Measurements from ENCODE around the gene H2AZ2.
A peak's percentile ranks its signal among the peaks of the same experiment; 100 is the strongest.
"Not testable (repeated sequence)": the region's sequence is repeated elsewhere in the genome, so short reads cannot be mapped to it uniquely, and the experiment has no call there.

The H2AZ2 gene

DNA sequence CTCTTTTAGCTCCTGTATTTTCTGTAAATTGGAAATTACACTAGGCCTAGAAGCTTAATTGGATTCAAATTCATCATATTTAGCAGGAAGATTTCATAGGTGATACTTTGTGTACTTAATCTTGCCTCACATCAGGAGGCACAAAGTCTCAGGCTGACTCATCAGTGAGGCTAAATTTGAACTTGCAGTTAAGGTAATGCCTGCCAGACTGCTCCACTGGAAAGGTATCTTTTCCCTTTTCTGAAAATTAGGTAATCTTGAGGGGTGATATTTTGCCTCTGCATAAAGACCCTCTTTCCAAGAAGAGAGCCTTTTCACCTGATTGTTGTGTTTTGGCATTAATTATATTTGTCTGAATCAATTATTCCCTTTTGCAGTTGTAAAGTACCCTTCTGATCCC is 36.8 kb downstream of the H2AZ2 start:
- DNase-seq: no peak

DNA sequence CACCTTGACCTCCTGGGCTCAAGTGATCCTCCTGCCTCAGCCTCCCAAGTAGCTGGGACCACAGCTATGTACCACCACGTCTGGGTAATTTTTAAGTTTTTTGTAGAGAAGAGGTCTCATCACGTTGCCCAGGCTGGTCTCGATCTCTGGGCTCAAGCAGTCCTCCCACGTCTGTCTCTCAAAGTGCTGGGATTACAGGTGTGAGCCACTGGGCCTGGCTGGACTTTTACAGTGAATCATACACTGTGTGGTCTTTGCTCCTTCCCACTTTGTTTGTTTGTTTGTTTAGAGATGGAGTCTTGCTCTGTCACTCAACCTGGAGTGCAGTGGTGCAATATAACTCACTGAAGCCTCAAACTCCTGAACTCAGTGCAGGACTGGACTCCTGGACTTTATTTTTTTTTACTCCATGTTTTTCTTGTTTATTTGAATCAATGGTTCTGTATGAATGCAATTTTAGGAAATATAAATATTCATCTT is 38.9 kb downstream of the H2AZ2 start:
- no peak for DNase-seq

DNA sequence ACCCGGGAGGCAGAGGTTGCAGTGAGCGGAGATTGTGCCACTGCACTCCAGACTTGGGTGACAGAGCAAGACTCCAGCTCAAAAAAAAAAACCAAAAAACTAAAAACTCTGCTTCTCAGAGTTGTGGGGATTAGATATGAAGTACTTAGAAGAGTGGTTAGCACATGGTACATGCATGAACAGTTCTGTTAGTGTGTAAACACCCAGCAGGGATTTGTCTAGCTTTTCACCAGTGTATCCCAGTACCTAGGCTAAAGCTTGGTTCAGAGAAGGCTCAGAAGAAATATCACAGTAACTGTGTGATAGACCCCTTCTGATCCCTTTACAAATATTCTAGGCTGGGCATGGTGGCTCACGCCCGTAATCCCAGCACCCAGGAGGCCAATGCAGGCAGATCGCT is 41.9 kb downstream of the H2AZ2 start:
- DNase-seq: no peak

DNA sequence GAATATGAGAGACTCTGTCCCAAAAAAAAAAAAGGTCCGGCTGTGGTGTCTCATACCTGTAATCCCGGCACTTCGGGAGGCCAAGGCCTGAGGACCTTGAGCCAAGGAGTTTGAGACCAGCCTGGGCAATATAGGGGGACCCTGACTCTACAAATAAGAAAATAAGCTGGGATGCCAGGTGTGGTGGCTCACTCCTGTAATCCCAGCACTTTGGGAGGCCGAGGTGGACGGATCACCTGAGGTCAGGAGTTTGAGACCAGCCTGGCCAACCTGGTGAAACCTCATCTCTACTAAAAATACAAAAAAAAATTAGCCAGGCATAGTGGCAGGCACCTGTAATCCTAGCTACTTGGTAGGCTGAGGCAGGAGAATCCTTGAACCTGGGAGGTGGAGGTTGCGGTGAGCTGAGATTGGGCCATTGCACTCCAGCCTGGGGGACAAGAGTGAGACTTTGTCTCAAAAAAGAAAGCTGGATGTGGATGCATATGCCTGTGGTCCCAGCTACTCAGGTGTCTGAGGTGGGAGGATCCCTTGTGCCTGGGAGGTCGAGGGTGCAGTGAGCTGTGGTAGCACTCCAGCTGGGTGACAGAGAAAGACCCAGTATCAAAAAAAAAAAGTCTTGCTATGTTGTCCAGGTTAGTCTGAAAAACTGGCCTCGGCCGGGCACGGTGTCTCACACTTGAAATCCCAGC is 43.9 kb downstream of the H2AZ2 start:
- DNase-seq: peak; percentile 37

DNA sequence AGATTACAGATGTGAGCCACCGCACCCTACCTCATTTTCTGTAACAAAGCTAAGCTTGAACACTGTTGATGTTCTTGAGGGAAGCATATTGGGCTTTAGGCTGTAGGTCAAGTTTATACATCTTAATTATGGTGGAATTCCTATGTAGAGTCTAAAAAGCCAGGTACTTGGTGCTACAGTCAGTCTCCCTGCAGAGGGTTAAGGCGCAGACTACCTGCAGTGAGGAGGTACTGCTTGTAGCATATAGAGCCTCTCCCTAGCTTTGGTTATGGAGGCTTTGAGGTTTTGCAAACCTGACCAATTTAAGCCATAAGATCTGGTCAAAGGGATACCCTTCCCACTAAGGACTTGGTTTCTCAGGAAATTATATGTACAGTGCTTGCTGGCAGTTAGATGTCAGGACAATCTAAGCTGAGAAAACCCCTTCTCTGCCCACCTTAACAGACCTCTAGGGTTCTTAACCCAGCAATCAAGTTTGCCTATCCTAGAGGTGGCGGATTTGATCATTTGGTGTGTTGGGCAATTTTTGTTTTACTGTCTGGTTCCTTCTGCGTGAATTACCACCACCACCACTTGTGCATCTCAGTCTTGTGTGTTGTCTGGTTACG is 45.4 kb downstream of the H2AZ2 start:
- DNase-seq: no peak

DNA sequence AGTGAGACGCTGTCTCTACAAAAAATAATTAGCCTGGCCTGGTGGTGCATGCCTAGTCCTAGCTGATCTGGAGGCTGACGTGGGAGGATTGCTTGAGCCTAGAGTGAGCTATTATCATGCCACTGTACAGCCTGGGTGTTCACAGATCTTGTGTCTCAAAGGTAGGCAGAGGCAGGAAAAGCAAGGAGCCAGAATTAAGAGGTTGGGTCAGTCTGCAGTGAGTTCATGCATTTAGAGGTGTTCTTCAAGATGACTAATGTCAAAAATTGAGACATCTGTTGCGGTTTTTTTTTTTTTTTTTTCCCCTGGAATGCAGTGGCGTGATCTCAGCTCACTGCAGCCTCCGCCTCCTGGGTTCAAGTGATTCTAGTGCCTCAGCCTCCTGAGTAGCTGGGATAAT is 46.0 kb downstream of the H2AZ2 start:
- DNase-seq: peak; percentile 12

DNA sequence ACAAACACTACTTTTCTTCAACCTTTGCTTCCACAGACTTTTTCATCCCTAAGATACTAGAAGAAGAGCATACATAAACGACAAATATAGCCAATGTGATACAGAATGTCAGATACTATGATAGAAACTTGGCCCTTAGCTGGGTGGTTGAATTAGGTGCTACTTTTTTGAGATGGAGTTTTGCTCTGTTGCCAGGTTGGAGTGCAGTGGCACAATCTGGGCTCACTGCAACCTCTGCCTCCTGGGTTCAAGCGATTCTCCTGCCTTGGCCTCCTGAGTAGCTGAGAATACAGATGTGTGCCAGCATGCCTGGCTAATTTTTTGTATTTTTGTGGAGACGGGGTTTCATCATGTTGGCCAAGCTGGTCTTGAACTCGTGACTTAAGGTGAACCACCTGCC is 47.9 kb downstream of the H2AZ2 start:
- DNase-seq: no peak

DNA sequence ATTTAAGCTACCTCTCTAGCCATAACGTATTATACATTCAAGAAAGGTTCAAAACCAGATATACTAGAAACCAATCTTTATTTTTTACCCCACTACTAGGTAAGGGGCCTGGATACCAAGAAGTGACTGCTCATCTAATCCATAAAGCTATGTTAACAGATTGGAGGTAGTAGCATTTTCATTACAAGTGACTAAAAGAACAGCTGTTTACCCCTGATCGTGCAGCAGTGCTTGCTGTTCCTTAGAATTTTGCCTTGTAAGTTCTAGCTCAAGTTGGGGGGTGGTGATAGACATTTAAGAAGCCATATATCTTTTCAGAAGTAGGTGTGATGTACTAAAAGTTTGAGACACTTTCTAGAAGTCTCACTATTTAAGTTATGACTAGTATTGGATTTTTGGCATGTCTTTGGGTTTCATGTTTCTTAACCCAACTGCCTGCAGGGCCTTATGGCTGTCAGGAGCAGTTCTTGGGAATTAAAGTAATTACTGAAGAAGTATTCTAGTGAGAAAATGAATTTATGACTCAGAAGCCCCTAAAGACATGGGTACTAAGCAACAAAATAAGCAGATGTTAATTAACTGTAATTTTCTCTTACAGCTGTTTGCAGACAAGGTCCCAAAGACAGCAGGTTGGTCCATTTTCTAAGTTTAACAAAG is 49.1 kb downstream of the H2AZ2 start:
- DNase-seq: no peak

DNA sequence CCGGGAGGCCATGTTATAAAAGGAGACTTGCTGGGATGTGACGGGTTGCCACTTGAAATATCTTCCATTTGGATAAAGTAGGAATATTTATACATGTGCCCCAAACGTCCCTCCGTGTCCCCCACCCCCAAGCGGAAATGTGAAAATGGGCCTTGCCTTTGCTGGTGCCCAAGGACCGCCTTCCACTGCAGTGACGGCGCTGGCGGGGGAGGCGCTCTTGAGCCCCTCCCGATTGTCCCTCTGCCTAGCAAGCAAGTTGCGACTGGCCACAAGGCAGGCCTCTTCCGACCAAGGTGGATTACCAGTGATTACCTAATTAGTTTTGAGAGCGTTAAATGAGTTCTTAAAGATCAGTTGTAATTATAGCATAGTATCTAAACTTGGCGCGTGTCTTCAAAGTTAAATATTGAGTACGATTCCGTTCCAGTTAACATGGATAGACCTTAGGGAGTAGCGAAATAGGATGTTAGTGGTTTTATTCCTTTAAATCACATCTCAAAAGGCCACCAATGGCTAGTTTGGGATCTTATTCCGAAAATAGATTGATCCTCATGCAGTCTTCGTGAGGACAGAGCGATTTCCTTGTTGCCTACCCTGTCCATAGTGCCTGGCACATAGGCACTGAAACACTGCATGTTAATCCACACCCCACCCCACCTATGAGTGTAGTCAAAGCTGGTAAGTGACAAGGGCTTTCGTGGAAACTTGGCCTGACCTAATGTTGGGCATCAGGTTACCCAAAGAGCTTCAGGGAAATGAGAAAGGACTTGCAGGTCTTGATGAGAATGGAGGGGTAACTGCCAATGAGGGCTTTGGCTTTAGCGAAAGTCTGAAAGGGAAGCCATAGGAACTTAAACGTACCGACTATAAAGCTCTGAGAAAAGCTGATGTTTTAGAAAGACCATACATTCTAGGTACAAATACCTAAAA is 50.3 kb downstream of the H2AZ2 start:
- DNase-seq: peak; percentile 89

DNA sequence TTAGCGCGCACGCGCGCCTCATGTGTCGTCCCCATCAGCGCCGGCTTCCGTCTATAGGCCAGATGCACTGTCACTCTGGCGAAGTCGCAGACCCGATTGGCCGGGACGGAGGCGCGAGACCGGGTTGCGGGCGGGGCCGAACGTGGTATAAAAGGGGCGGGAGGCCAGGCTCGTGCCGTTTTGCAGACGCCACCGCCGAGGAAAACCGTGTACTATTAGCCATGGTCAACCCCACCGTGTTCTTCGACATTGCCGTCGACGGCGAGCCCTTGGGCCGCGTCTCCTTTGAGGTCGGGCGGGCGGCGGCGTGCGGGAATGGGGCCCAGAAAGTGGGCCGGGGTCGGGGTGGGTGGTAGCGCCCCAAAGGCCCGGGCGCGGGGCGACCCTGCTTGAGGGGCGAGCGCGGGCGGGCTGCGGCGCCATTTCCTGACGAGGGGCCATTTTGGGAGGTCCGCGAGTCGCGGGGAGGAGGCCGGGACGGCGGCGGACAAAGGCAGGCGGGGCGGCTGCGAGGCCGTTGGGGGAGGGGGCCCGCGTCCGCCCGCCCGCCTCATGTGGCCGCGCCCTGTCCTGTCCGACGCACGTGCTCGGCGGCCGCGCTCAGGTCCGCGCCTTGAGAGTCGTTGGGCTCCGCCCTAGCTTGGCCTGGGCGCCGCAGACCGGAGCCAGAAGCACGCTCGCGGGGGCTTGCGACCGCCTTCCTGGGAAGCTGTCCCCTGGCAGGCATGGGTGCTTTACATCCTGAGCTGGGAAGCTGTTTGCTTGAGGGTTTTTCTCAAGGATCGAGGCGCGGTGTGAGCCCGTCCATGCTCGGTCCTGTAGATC is 51.2 kb downstream of the H2AZ2 start, which contains the start of gene PPIA:
Gene PPIA, plus strand, starts transcription at position 178 of the 825 bp plus-strand sequence. Its CDS starts 44 bp downstream, at position 222.
- peak; percentile 99 for DNase-seq

DNA sequence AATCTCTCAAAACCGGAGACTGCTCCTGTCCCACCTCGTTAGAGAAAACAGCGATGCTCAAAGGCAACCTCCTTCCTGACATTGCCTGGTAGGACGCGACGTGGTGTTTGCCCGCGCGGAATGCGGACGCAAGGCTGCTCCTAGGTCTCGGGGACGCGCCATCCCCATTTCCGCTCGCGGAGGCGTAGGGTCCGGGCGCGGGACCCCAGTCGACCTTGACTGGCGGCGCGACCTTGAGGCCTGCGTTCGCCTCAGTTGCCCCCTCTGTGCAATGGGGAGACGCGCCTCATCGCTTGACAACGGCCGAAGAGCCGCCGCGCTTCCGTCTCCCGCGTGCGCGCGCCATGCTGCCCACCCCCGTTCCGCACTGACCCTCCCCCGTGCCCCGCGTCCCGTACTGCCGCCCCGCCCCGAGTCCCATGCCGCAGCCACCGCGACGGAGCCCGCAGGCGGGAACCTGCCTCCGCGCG is 51.8 kb downstream of the H2AZ2 start:
- no peak for DNase-seq

DNA sequence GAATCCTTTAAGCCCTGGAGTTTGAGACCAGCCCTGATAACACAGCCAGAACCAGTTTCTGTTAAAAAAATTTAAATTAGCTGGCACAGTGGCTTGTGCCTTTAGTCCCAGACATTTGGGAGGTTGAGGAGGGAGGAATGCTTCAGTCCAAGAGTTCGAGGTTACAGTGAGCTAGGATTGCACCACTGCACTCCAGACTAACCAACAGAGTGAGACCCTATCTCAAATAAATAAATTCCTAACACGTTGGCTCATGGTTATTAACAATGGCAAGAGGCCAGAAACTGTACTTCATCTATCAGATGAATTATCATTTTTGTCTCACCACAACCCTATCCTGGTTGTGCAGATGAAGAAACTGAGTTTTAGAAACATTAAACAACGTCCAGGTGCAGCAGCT is 53.6 kb downstream of the H2AZ2 start:
- DNase-seq: no peak

DNA sequence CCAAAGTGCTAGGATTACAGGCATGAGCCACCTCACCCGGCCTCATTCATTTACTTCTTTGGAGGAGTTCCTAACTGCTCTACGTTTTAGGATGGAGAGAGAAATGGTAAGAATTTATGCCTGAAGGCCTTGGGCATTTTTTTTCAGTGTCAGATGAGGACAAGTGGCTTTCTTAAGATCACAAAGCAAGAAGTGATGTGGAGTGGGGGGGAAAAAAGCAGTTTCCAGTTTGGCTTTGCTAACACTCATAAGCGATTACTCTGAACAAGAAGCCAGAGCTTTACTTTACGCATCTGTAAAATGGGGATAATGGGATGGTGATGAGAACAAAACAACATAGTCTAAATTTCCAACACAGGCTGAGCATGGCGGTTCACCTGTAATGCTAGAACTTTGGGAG is 54.0 kb downstream of the H2AZ2 start:
- DNase-seq: no peak

DNA sequence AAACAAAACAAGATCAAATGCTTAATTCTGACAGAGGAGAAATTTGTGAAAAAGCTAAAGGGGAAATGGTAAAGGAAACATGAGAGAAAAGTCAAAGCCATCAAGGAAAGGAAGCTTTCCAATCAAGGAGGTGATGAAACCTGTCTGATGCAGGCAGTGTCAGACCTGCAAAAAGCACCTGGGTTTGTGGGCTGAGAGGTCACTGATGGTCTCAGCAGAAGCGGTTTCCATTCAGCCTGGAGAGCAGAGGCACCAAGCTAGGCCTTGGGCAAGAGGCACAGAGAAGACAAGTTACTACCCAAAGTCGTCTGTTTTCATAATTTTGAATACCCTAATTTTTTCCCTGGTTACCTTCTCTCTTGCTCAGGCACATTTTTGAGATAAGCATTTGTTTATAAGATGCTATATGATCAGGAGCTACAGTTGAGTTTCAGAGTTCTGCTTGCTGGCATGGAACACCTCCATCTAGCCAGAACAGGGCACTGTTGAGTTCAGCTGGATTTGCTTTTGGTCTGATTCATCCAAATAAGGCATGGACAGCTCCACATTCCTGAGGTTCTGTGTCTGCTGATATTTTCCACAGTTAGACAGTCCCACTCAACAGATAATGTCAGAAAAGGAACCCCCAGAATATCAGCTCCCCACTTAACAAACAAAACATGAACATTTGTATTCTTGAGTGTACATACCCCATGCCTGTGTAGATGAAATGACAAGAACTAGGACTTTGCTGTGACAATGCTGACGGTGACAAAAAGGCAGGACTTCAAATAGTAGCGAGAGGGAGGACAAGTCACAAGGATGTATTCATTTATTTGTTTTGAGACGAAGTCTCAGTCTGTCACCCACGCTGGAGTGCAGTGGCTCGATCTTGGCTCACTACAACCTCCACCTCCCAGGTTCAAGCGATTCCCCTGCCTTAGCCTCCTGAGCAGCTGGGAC is 56.3 kb downstream of the H2AZ2 start:
- DNase-seq: no peak

DNA sequence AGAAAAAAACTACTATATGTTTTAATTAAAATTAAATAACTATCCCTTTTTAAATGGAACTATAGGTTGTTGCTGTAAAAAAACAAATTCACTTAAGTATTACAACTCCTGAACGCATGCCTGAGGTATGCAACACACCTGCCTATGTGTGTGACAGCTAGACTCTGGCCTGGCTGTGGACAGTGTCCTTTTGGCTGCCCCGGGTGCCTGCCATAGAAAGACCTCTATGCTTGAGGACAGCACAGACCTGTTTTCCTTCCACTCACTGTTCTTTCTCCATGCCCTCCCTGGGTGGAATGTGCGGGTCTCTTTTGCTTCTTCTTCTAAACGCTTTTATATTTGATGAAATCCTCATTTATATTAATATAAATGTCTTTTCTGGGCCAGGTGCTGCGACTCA is 57.9 kb downstream of the H2AZ2 start:
- DNase-seq: no peak

DNA sequence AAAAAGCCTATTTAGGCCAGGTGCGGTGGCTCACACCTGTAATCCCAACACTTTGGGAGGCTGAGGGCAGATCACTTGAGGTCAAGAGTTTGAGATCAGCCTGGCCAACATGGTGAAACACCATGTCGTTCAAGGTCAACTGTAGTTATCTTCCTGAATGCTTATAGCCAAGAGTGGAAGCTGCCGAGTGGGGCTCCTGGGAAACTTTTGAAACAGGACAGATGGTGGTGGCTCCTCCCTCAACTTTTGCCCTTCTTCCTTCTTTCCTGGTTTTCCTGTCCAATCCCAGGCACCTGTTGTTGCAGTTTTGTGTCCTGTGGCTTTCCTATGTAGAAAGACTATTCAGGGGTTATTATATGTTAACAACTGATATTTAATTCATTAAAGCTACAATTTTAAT is 60.1 kb downstream of the H2AZ2 start:
- DNase-seq: no peak

DNA sequence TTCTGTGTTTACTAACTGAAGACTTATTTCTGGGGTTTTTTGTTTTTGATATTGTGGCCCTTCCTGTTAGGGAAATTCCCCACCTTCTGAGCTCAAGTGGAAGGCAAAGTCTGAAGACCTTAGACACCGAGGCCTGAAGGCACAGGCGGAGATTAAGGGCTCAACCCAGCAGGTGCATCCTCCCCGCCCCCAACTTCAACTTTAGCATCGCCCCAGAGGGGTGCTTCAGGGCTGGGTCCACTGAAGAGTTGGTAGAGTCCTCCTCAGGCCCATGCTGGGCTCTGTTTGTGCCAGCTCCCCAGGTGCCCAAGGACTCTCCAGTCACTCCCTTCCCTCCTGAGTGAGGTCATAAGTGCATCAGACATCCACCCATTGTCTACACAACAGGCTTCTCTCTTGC is 60.8 kb downstream of the H2AZ2 start:
- DNase-seq: no peak

DNA sequence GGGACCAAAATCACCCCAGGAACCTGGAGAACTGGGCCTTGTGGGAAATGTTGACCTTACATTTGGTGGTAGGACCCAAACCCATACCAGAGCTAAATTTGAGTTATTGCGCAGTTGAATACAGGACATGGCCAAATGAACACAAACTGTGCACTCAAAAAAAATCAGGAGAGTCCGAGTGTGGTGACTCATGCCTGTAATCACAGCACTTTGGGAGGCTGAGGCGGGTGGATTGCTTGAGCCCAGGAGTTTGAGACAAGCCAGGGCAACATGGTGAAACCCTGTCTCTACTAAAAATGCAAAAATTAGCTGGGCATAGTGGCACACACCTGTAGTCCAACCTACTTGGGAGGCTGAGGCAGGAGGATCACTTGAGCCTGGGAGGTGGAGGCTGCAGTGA is 62.7 kb downstream of the H2AZ2 start:
- DNase-seq: not testable (repeated sequence)

DNA sequence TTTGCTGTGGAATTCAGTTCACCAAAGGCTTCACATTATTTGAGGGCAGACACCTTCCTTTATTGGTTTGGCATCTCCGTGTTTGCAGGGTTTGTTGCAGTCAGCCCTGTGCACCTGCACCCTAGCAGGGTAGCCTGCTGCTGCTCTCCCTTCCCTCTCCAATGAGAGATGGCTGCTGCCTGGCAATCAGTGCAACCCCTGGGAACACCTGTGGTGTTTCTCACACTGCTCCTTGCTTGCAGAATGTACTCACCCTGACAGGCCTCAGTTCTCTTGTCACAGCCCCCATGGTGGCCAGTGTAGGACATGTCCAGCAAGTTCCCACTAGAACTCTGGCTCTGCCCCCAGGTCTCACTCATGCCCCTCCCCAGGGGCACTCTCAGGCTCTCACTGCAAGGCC is 63.5 kb downstream of the H2AZ2 start:
- no peak for DNase-seq

DNA sequence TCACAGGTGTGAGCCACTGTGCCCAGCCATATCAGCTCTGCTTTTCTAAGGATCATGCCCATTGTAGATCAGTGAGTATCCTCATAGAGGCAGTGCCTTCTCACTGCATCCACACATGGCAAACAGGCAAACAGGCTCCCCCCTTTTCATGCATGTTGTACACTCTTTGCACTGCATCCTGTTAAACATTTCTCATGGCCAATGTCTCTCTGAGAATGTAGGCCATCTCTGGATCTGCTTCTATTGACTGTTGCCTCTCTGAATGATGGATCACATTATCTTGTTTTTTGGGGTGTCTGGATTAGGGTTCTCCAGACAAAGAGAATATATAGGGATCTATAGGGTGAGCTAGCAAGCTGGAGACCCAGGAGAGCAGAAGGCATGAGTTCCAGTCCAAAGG is 64.5 kb downstream of the H2AZ2 start:
- no peak for DNase-seq

DNA sequence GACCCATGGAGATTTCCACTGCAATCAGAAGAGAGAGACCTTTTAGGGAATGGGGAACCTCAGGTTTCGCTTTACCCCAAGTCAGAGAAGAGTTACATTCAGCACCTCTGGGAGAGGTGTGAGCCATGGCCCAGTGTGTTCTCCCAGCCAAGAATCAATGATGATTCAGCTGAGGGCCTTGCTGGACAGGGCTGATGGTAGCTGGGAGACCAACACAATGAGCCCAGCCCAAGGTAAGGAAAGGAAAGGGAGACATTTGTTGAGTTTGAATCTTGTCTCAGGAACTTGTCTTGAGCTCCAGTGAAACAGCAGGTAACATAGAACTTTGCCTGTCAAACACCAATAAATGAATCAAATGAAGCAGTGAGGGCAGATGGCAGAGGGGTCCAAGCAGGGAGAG is 65.4 kb downstream of the H2AZ2 start:
- DNase-seq: no peak

All from stimulated activated CD4-positive, alpha-beta T cell treated with anti-CD3 and anti-CD28 coated beads, Interleukin-15, amount 100 ng/mL, for 24 hours (primary cell).